ENCODE data around the gene AP5S1. TPM values are rescaled to one million over a fixed set of nuclear protein-coding genes. Genes with fewer than 3 reads are reported as not detected.

Gene AP5S1
- total and polyA plus RNA-seq, 2 of the 13 experiments (the other 11 are each of a cell fraction or from before 2014, with no cell fraction given): 7.9 to 23.2 TPM

GRCh38 chr20:3846378-3846739 is 26.0 kb downstream of the AP5S1 start (continued):
- peak; percentile 82; the same call in 1 of the 2 replicates for TF ChIP-seq AKNA (CRISPR knock-in tag; IDR thresholded peaks at IDR 0.05; ENCODE audit: borderline replicate concordance)
- no peak for TF ChIP-seq RBFOX2 (IDR thresholded peaks at IDR 0.05; ENCODE audit: low read depth, low read length)
- no peak for TF ChIP-seq HNRNPUL1 (IDR thresholded peaks at IDR 0.05; ENCODE audit: low read depth, low read length)
- TF ChIP-seq ZSCAN29 (CRISPR knock-in tag; conservative IDR thresholded peaks at IDR 0.05): peak; percentile 7; the same call in 1 of the 2 replicates
- TF ChIP-seq, protein P1, sequence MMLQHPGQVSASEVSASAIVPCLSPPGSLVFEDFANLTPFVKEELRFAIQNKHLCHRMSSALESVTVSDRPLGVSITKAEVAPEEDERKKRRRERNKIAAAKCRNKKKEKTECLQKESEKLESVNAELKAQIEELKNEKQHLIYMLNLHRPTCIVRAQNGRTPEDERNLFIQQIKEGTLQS (CRISPR knock-in tag; IDR thresholded peaks at IDR 0.05): no peak
- no peak for TF ChIP-seq SMARCE1 (IDR thresholded peaks at IDR 0.05; ENCODE audit: borderline replicate concordance)
- no peak for TF ChIP-seq ZNF260 (CRISPR knock-in tag; IDR thresholded peaks at IDR 0.05; ENCODE audit: borderline replicate concordance, low read depth)
- TF ChIP-seq SP140L (CRISPR knock-in tag; IDR thresholded peaks at IDR 0.05; ENCODE audit: borderline replicate concordance): no peak
- TF ChIP-seq, protein P2, sequence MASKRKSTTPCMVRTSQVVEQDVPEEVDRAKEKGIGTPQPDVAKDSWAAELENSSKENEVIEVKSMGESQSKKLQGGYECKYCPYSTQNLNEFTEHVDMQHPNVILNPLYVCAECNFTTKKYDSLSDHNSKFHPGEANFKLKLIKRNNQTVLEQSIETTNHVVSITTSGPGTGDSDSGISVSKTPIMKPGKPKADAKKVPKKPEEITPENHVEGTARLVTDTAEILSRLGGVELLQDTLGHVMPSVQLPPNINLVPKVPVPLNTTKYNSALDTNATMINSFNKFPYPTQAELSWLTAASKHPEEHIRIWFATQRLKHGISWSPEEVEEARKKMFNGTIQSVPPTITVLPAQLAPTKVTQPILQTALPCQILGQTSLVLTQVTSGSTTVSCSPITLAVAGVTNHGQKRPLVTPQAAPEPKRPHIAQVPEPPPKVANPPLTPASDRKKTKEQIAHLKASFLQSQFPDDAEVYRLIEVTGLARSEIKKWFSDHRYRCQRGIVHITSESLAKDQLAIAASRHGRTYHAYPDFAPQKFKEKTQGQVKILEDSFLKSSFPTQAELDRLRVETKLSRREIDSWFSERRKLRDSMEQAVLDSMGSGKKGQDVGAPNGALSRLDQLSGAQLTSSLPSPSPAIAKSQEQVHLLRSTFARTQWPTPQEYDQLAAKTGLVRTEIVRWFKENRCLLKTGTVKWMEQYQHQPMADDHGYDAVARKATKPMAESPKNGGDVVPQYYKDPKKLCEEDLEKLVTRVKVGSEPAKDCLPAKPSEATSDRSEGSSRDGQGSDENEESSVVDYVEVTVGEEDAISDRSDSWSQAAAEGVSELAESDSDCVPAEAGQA (IDR thresholded peaks at IDR 0.05; ENCODE audit: low read depth): no peak
- TF ChIP-seq, protein P2 (CRISPR knock-in tag; IDR thresholded peaks at IDR 0.05; ENCODE audit: borderline replicate concordance): no peak
- TF ChIP-seq, protein P3, sequence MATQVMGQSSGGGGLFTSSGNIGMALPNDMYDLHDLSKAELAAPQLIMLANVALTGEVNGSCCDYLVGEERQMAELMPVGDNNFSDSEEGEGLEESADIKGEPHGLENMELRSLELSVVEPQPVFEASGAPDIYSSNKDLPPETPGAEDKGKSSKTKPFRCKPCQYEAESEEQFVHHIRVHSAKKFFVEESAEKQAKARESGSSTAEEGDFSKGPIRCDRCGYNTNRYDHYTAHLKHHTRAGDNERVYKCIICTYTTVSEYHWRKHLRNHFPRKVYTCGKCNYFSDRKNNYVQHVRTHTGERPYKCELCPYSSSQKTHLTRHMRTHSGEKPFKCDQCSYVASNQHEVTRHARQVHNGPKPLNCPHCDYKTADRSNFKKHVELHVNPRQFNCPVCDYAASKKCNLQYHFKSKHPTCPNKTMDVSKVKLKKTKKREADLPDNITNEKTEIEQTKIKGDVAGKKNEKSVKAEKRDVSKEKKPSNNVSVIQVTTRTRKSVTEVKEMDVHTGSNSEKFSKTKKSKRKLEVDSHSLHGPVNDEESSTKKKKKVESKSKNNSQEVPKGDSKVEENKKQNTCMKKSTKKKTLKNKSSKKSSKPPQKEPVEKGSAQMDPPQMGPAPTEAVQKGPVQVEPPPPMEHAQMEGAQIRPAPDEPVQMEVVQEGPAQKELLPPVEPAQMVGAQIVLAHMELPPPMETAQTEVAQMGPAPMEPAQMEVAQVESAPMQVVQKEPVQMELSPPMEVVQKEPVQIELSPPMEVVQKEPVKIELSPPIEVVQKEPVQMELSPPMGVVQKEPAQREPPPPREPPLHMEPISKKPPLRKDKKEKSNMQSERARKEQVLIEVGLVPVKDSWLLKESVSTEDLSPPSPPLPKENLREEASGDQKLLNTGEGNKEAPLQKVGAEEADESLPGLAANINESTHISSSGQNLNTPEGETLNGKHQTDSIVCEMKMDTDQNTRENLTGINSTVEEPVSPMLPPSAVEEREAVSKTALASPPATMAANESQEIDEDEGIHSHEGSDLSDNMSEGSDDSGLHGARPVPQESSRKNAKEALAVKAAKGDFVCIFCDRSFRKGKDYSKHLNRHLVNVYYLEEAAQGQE (IDR thresholded peaks at IDR 0.05; ENCODE audit: borderline replicate concordance in 1 of 2, low read depth in 1 of 2, low read length in 2 of 2): no peak
- TF ChIP-seq ZSCAN9 (CRISPR knock-in tag; IDR thresholded peaks at IDR 0.05; ENCODE audit: borderline replicate concordance): no peak
- no peak; the same call in 1 of the 2 replicates for TF ChIP-seq ZZZ3 (CRISPR knock-in tag; IDR thresholded peaks at IDR 0.05; ENCODE audit: borderline replicate concordance)

All from HepG2 (cell line).